Choroid plexus epithelial cell (primary cell): ENCODE measurements around the gene HSD17B13.

ENCODE experiments used
- DNase-seq: peaks from one replicate; pipeline ENCODE4 v3.0.0-alpha.2; 2010; ENCODE audit warnings: low read depth
- H3K4me3 ChIP-seq: 2 replicates; pipeline ENCODE4 v1.5.1; 2011; ENCODE audit warnings: low read depth, mild to moderate bottlenecking, control low read depth, low read length, moderate library complexity
- CTCF ChIP-seq: conservative IDR thresholded peaks from 2 replicates; pipeline ENCODE4 v1.5.1; 2011; ENCODE audit warnings: low read depth, mild to moderate bottlenecking, control low read depth, inconsistent platforms, low read length, moderate library complexity

The HSD17B13 gene

GRCh38 chr4:87337361-87337760 lies 14.7 kb upstream of the HSD17B13 start:
- TF ChIP-seq CTCF, result no peak
- no peak for DNase-seq
- no peak overlapping the region for H3K4me3 ChIP-seq

GRCh38 chr4:87333267-87333666 lies 10.6 kb upstream of the HSD17B13 start:
- no peak for DNase-seq
- no peak for TF ChIP-seq CTCF
- H3K4me3 ChIP-seq, result no peak overlapping the region

- no peak for TF ChIP-seq CTCF
- no peak for DNase-seq
- no peak overlapping the region for H3K4me3 ChIP-seq
Measured at GRCh38 chr4:87330761-87331160, 8.1 kb upstream of the HSD17B13 start.

- TF ChIP-seq CTCF, result no peak
- DNase-seq, result no peak
- H3K4me3 ChIP-seq, result no peak overlapping the region
Measured at GRCh38 chr4:87327136-87327535, 4.5 kb upstream of the HSD17B13 start.

- no peak overlapping the region for H3K4me3 ChIP-seq
- TF ChIP-seq CTCF, result no peak
- DNase-seq, result no peak
Measured at GRCh38 chr4:87326460-87326859, 3.8 kb upstream of the HSD17B13 start.

GRCh38 chr4:87321888-87322287 lies 794 bp downstream of the HSD17B13 start:
- DNase-seq, result no peak
- H3K4me3 ChIP-seq, result no peak overlapping the region
- no peak for TF ChIP-seq CTCF

GRCh38 chr4:87317527-87317926 lies 5.2 kb downstream of the HSD17B13 start:
- H3K4me3 ChIP-seq, result no peak overlapping the region
- peak; percentile 48 for DNase-seq
- no peak for TF ChIP-seq CTCF
